Activated CD8-positive, alpha-beta memory T cell treated with anti-CD3 and anti-CD28 coated beads, Interleukin-2, amount 50 U/mL, for 24 hours (primary cell): ENCODE data around the gene LATS1.
"Not testable (repeated sequence)": the region's sequence is repeated elsewhere in the genome, so short reads cannot be mapped to it uniquely, and the experiment has no call there.

ENCODE experiments used
- DNase-seq: peaks from one replicate; pipeline ENCODE4 v3.0.0-alpha.2; 2020; ENCODE audit errors: extremely low read depth

Gene LATS1

DNA sequence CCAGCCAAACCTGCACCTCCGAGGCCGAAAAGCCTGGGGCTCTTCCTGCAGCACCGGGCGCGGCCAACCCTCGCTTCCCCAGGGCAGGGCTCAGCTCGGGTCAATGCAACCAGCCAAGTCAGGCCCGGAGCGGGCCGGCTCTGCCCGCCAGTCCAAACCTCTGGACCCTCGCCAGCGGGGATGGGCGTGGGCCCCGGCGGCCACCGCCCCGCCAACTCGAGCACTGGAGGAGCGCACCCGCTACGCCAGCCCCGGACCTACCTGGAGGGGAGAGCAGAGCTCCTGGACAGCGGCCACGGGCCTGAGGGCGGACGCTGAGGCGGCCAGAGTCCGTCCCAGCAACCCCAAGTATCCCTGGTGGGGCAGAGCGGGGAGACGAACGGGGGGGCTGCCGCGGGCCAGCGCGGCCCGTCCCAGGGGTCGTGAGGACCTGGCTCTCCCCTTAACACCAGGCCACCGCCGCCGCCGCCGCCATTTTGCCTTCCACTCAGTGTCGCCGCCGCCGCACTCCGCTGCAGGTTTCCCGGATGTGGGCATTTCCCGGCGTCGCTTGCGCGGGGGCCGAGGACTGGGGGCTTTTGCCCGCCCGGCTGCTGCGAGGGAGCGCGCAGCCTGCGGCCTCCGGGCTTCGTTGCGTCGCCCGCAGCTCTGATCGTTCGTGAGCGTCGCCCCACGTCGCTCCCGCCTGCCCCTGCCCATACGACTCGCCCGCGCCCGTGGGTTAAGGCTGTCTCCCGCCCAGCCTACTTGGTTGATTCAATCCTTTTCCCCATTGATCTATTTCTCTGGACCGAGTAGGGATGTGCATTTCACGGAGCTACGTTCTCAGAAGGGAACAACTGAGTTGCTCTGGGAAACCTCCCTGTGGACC is at the start of gene LATS1:
Gene LATS1 (minus strand): TSS at position 514 of the 871 bp plus-strand sequence. CDS start 15,975 bp downstream, outside the sequence.
- peak; percentile 78 for DNase-seq

DNA sequence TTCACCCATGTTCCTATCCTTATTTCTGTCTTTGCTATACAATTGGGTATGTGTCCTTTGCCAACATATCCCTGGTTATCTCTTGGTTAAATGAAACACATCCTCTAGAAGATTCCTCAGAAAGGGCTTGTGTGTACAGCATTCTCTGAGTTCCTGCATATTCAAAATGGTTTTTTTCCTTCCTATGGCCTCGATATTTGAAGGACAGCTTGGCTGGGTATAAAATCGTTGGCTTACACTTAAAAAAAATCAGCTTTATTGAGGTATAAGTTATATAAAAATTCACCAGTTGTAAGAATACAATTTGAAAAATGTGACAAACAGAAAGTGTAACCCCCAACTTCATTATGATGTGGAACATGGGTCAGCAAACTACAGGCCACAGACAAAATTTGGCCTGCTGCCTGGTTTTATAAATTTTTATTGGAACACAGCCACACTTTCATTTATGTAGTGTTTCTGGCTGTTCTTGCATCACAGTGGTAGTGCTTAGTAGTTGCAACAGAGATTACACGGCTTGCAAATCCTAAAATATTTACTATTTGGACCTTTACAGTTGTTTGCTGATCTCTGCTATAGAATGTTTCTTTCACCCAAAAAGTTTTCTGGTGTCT is 48.4 kb upstream of the LATS1 start:
- no peak for DNase-seq

DNA sequence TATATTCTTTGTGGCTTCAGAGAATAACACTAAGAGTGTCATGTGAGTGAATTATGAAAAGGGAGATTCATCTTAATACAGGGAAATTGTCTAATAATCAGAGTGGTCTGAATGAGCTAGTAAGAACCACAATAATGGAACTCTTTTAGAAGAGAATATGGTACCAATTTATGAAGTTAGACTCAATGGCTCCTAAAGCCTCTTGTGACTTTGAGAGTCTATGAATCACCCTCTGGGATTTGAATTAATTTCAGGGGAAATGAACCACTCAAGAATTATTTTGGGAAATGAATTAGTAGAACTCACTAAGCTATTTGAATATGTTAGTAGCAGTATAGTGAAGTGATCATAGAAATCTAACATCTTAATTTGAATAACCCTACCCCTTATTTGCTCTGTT is 46.0 kb upstream of the LATS1 start:
- DNase-seq = no peak

DNA sequence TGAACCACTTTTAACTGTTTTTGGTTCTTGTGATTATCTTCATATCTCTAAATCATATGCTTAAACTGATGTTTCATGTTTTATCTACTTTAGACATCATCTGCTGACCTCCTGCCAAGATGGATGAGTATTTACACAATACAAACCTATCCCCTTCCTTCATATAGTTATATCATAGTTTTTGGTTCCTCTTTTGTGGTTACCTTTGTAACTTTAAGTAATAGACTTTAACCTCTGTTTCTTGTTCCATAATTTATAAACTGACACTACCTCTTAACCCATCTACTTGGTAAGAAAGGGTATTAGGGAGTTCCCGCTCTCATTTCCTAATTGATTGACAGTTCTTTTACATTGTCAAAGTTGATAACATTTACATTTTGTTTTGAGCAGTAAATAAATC is 43.5 kb upstream of the LATS1 start:
- no peak for DNase-seq

DNA sequence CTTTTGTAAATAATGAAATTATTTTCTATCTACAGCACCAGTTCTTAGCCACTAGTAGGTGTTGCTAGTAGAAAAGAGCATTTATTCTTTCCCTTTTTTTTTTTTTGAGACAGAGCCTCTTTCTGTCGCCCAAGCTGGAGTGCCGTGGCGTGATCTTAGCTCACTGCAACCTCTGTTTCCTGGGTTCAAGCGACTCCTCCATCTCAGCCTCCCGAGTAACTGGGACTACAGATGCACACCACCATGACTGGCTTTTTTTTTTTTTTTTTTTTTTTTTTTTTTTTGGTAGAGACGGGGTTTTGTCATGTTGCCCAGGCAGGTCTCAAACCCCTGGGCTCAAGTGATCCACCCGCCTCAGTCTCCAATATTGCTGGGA is 38.3 kb upstream of the LATS1 start:
- no peak for DNase-seq

DNA sequence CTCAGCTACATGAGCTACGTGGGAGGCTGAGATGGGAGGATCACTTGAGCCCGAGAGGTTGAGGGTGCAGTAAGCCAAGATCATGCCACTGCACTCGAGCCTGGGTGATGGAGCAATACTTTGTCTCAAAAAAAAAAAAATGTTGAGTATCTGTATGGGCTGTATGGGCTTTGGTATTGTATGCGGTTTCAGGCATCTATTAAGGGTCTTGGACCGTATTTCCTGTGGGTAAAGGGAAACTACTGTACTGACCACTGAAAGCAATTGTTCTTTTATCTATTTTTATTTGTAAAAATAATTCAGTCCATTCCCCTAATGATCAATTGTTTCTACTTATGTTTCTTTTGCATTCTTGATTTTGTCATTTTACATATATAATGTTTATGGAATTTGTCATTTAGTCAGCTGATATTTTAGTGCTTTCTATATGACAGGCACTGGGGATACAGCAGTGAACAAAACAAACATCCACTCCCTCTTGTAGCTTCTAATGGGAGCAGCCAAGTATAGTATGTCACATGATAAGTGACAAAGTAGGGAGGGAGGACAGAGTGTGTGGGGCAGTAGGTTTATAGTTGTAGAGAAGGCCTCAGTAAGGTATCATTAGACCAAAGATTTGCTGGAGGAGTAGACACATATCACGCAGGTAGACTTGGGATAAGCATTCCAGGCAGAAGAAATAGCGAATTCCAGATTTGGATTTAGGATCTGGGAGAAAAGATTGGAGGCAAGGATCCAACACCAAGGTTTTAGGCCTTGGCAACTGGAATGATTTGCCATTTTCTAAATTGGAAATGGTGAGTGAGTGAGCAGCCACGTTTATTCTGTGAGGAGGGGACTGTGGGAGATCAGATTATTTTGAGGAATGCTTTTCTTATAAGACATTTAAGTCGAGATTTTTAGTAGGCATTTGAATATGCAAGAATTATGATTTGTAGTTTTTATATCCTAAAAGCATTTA is 37.7 kb upstream of the LATS1 start:
- DNase-seq = no peak

DNA sequence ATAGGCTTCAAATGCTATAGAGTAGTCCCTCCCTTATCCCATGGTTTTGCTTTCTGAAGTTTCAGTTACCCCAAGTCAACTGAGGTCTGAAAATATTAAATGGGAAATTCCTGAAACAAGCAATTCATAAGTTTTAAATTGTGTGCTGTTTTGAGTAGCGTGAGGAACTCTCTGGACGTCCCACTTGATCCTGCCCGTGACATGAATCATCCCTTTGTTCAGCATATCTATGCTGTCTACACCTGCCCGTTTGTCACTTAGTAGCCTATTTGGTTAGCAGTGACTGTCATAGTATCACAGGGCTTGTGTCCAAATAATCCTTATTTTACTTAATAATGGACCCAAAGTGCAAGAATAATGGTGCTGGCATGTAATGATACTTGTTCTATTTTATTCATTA is 36.6 kb upstream of the LATS1 start:
- no peak for DNase-seq

DNA sequence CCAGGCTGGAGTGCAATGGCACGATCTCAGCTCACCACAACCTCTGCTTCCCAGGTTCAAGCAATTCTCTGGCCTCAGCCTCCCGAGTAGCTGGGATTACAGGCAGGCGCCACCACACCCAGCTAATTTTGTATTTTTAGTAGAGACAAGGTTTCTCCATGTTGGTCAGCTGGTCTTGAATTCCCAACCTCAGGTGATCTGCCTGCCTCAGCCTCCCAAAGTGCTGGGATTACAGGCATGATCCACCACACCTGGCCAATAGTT is 35.4 kb upstream of the LATS1 start:
- not testable (repeated sequence) for DNase-seq

DNA sequence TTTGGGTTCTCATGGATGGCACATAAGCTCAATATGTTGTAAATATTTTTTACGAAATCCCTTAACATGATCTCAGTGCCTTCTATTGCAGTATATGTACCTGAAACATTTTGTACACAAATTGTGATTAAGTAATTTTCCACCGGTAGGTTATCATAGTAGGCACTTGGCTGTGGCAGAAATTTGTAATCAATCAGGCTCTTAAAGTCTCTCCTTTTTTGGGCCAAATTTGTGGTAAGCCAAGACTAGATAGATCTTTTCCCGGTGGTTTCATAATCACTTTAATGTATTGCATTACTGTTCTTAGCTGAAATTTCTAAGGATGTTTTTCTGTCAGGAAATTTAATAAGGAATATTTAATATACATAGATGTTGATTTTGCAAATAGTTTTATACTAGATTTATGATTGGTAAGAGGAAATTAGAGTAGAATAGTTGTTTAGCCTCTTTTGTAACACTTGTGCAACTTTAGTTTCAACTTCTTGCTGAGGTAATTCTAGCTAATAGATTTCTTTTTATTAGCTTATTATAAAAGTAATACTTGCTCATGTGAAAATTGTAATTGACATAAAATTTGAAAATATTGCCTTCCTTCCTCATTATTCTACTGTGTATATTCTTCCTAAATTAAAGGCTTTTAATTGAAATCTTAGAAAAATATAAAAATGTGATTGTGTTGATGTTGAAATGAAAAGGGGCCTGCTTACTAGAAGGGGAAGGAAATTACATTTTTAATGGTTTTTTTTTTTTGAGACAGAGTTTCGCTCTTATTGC is 34.9 kb upstream of the LATS1 start:
- no peak for DNase-seq

DNA sequence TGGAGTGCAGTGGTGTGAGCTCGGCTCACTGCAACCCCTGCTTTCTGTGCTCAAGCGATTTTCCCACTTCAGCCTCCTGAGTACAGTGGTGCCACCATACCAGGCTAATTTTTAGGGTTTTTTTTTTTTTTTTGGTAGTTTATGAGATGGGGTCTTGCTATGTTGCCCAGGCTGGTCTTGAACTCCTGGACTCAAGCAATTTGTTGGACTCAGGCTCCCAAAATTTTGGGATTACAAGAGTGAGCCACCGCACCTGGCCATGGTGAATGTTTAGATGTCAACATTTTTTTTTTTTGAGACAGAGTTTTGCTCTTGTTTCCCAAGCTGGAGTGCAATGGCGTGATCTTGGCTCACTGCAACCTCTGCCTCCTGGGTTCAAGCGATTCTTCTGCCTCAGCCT is 34.0 kb upstream of the LATS1 start:
- not testable (repeated sequence) for DNase-seq

DNA sequence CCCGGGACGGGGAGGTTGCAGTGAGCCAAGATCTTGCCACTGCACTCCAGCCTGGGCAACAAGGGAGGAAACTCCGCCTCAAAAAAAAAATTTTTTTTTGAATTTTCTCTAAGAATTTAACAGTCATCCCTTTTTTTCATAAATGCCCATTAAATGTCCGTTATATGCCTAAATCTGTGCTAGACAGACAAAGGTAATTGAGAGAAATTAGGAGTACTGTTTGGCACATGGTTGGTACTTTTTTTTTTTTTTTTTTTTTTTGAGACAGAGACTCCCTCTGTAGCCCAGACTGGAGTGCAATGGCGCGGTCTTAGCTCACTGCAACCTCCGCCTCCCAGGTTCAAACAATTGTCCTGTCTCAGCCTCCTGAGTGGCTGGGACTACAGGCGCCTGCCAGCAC is 33.3 kb upstream of the LATS1 start:
- no peak for DNase-seq

DNA sequence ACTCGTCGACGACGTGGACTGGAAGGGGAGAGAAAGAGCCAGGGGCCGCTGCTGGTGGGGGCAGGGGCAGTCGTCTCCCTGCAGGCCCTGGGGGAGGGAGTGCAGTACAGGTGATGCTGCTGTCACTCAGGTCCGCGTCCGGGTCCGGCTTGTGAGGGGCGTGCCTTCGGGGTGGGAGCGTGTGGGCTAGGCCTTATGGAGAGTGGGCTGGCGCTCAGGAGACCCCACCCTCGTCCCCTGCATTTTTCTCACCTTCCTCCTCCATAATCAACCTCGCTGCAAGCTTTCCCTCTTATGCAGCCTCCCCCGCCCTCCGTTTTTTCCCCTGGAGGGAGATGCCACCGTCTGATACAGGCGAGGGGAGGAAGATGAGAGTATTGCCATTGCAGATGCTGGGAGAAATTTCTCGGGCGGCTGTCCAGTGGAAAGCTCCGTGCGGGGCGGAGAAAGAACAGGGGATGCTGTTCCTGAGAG is 32.3 kb upstream of the LATS1 start:
- peak; percentile 17 for DNase-seq

DNA sequence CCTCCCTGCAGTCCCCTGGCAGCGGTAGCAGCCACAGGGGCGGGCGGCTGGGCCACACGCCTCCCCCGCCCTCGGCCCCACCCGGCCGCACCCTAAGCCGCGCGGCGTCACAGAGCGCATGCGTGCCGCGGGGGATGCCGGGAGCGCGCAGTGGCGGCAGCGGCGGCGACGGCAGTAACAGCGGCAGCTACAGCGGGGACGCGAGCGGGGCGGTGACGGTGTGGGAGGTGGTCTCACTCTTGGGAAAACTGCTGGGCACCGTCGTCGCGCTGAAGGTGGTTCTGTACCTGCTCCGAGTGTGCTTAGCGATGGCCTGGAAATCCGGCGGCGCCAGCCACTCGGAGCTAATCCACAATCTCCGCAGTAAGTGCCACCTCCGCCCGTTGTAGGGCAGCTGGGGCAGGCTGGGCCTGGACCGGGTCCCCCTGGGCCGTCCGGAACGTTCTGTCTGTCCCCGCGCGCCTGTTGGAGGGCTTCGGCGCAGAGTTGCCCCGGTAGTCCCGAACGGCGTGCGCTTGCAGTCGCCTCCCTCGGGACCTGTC is 31.8 kb upstream of the LATS1 start, which contains the start of gene PCMT1:
Gene PCMT1 (plus strand): TSS at position 148 of the 542 bp plus-strand sequence. CDS start 161 bp downstream, at position 309.
- peak; percentile 73 for DNase-seq

DNA sequence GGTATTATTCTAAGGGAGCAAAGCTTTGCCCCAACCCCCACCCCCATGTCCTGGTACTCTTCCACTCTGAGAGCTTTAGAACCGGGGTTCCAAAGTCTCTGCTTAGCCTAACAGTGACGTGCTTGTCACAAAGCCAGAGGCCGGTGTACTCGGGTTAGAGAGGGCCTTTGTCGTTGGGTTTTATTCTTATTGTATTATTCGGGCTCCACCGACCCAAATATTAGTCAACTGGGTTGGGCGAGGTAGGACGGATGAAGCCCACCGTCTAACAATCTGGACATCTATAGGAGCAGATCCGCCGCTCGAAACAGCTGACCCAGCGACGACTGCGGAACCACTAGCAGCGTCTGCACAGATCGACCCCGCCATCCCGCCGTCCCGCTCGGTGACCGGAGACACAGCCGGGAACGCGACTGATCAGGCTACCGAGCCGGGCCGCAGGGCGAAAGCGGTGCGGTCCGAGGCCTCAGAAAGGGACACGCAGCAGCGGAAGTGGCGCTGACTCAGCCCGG is 31.2 kb upstream of the LATS1 start:
- not testable (repeated sequence) for DNase-seq

DNA sequence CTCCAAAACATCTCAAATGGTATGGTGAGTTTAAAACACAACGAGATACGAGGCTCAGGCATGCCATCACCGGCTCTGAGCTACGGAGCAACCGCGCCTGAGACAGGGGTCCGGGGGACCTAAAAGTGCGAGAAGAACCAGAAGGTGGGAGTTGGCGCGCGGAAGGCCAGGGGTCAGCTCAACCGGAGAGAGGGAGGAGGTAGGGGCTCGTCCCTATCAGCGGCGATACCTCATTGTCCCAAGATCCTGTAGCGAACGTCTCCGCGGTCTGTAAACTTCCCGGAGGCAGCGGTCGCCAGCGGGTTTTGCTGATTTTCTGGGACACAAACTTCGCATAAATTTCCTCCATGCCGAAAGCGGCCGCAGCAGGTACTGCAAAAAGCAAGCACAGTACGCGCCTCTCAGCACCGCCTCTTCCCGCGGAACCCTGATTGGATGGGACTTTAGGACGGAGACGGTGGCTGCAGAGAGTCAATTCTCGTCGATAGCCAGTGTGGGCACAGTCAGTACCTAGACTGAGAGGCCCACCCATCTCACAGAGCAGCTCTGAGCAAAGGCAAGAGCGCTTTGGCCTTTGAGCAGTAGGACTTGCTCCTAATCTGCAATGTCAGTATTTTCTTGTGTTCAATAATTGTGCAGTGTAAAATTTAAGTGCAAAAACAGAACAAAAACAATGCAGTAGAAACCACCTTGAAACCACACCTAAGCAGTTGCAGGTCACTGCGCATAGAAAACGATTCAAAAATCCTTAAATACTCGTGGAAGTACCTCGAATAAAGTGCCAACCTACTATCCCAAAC is 28.4 kb upstream of the LATS1 start, which contains the start of gene NUP43:
Gene NUP43 (minus strand): TSS at position 383 of the 800 bp plus-strand sequence. CDS start 34 bp downstream, at position 349.
- peak; percentile 91 for DNase-seq

DNA sequence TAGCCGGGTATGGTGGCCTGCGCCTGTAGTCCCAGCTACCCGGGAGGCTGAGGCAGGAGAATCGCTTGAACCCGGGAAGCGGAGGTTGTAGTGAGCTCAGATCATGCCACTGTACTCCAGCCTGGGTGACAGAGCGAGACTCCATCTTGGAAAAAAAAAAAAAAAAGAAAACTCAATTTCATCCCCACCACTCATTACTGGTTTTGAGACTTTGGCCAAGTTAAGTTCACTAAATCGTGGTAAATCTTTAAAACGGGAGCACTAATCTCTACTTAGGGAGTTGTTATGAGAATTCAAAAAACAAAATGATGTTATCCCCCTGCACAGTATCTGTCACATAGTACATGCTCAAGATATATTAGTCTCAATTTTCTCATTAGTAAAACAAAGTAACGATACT is 27.4 kb upstream of the LATS1 start:
- DNase-seq = not testable (repeated sequence)

DNA sequence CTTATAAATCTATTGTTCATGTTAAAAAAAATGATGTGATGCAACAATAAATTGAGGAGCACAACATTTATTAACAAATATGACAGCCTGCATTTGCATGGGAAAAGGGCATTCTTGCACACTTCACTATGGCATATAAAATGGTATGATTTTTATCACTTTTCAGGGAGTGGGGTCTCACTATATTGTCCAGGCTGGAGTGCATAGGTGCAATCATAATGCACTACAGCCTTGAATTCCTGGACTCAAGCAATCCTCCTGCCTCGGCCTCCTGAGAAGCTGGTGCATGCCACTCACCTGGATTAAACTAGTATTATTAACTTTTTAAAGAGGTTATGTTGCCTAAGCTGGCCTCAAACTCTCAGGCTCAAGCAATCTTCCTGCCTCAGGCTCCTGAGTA is 17.0 kb upstream of the LATS1 start:
- no peak for DNase-seq

DNA sequence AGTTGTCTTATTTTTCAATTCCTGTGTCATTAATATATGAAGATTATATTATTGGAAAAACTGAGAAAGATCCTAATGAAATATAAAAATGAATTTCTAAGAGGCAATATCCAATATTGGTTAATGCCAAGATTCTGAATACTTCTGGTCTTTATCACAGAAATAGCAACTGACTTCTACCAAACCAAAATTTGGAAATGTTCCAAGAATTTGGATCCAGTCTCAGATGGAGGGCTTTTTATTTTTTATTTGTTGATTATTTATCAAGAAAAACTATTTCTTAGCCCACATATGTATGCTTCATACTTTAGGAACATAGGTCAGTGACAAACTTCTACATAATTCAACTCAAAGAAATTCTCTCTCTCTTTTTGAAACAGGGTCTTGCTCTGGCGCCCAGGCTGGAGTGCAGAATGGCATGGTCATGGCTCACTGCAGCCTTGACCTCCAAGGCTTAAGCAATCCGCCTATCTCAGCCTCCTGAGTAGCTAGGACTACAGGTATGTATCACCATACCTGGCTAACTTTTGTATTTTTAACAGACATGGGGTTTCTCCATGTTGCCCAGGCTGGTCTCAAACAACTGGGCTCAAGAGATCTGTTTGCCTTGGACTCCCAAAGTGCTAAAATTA is 15.3 kb upstream of the LATS1 start:
- no peak for DNase-seq

DNA sequence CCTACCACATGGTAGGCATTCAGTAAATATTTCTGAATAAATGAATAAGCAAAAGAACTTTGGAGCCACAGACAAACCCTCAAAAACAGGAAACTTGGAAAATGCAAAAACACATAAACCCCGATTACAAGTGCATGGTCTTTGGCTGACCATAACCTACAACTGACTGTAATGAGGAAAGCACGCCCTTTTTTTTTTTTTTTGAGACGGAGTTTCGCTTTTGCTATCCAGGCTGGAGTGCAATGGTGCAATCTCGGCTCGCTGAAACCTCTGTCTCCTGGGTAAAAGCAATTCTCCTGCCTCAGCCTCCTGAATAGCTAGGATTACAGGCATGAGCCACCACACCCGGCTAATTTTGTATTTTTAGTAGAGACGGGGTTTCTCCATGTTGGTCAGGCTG is 11.9 kb upstream of the LATS1 start:
- DNase-seq = no peak
